HCT116 (cell line): Measurements from ENCODE around the gene TAF1B. TPM values are rescaled to one million over a fixed set of nuclear protein-coding genes. Genes with fewer than 3 reads are reported as not detected.

Source experiments
- ATAC-seq: fragments of 200-7000 bp; cut with Tn5 transposase; 2 replicates; pipeline ENCODE4 v1.9.1; 2020; ENCODE audit warnings: mild to moderate bottlenecking, moderate library complexity
- BruUV-seq: library from RNA; stranded (reverse); fragments of 400-500 nt; replicated peaks from 2 replicates; lab custom pipeline; 2021; lab: Mats Ljungman, UMichigan
- CTCF ChIA-PET: fragments of 300-600 bp; sonication (Branson Sonifier 250); formaldehyde crosslinking; loops from one replicate; lab custom pipeline; 2021; ENCODE audit warnings: antibody characterized with exemption; lab: Charles Lee
- POLR2A ChIA-PET: fragments of 300-600, 350-600 bp; sonication (Branson Sonifier 250); formaldehyde crosslinking; loops from one replicate; lab custom pipeline; 2021; ENCODE audit warnings: antibody characterized with exemption; lab: Charles Lee
- RAD21 ChIA-PET, 2 experiments: fragments of 300-600 bp; sonication (Branson Sonifier 250); formaldehyde crosslinking; loops; one replicate each; lab custom pipeline; 2023; ENCODE audit warnings: low total read pairs in 2 of 2; ENCODE audit not compliant: uncharacterized antibody in 2 of 2, unreplicated experiment in 2 of 2, low non-redundant PET in 1 of 2; lab: Charles Lee
- DNase-seq: peaks from one replicate; pipeline ENCODE4 v3.0.0-alpha.2; 2010; ENCODE audit warnings: low read depth, low spot score
- H2AFZ ChIP-seq: fragments of 200-600 bp; shearing (Covaris generic), sonication (generic); 2 replicates; pipeline ENCODE4 v1.6.1; 2017; ENCODE audit warnings: low read depth, mixed run types, mixed read lengths, antibody characterized with exemption, low read length; ENCODE audit not compliant: poor library complexity, severe bottlenecking
- H3K27ac ChIP-seq: 2 replicates; pipeline ENCODE4 v1.5.1; 2012; ENCODE audit warnings: low read depth, low read length
- H3K27me3 ChIP-seq: fragments of 200-600 bp; sonication (generic); 2 replicates; pipeline ENCODE4 v1.6.1; 2016; ENCODE audit warnings: mixed run types, low read length, mixed read lengths; ENCODE audit not compliant: insufficient read depth
- H3K36me3 ChIP-seq, 2 experiments: fragments of 200-500 bp in 1 of 2; fragments of 200-600 bp in 1 of 2; sonication (Bioruptor generic) in 1 of 2; sonication (generic) in 1 of 2; 2 replicates each; pipeline versions ENCODE4 v1.5.1 to v1.6.1; 2014 to 2016; ENCODE audit warnings: low read length in 2 of 2, inconsistent platforms in 1 of 2, mixed read lengths in 1 of 2, mixed run types in 1 of 2; ENCODE audit not compliant: insufficient read depth in 2 of 2, control insufficient read depth in 1 of 2
- H3K4me1 ChIP-seq, 2 experiments: fragments of 200-600 bp in 1 of 2; sonication (generic) in 1 of 2; 2 replicates each; pipeline versions ENCODE4 v1.5.1 to v1.6.1; 2012 to 2017; ENCODE audit warnings: low read length in 2 of 2, inconsistent platforms in 1 of 2, mild to moderate bottlenecking in 1 of 2, mixed read lengths in 1 of 2, mixed run types in 1 of 2, moderate library complexity in 1 of 2; ENCODE audit not compliant: insufficient read depth in 2 of 2, control insufficient read depth in 1 of 2
- H3K4me2 ChIP-seq: fragments of 200-600 bp; sonication (generic); 2 replicates; pipeline ENCODE4 v1.6.1; 2017; ENCODE audit warnings: mixed run types, low read length, mixed read lengths
- H3K4me3 ChIP-seq, 2 experiments: fragments of 200-600 bp in 1 of 2; sonication (generic) in 1 of 2; replicated peaks in 1 of 2; 2 replicates each; pipeline ENCODE4 v1.5.1; 2011 to 2016; ENCODE audit warnings: low read length in 2 of 2, control low read depth in 1 of 2, low read depth in 1 of 2, mild to moderate bottlenecking in 1 of 2, mixed read lengths in 1 of 2, mixed run types in 1 of 2
- H3K79me2 ChIP-seq: fragments of 200-600 bp; sonication (generic); 2 replicates; pipeline ENCODE4 v1.6.1; 2017; ENCODE audit warnings: mild to moderate bottlenecking, mixed run types, low read length, moderate library complexity, mixed read lengths; ENCODE audit not compliant: insufficient read depth
- H3K9ac ChIP-seq: fragments of 200-600 bp; sonication (generic); 2 replicates; pipeline ENCODE4 v1.6.1; 2016; ENCODE audit warnings: low read length, mixed read lengths
- H3K9me2 ChIP-seq: fragments of 200-600 bp; sonication (generic), shearing (Covaris generic); 2 replicates; pipeline ENCODE4 v1.6.1; 2017; ENCODE audit warnings: mixed run types, mild to moderate bottlenecking, moderate library complexity; ENCODE audit not compliant: insufficient read depth
- H3K9me3 ChIP-seq, 2 experiments: fragments of 200-500 bp in 1 of 2; fragments of 200-600 bp in 1 of 2; sonication (Bioruptor generic) in 1 of 2; sonication (generic) in 1 of 2; 2 replicates each; pipeline ENCODE4 v1.6.1; 2014 to 2017; ENCODE audit warnings: low read length in 2 of 2, mixed read lengths in 2 of 2, inconsistent platforms in 1 of 2, low read depth in 1 of 2, mild to moderate bottlenecking in 1 of 2, mixed run types in 1 of 2, moderate library complexity in 1 of 2; ENCODE audit not compliant: control insufficient read depth in 1 of 2, insufficient read depth in 1 of 2
- H4K20me1 ChIP-seq: fragments of 200-600 bp; sonication (generic), shearing (Covaris generic); 2 replicates; pipeline ENCODE4 v1.6.1; 2017; ENCODE audit warnings: mixed run types, mild to moderate bottlenecking, moderate library complexity; ENCODE audit not compliant: insufficient read depth
- ATF3 ChIP-seq: IDR thresholded peaks from 2 replicates; pipeline ENCODE4 v1.6.1; 2012
- ELF1 ChIP-seq: IDR thresholded peaks from 2 replicates; pipeline ENCODE4 v1.6.1; 2012; ENCODE audit warnings: low read depth, borderline replicate concordance
- EZH2phosphoT487 ChIP-seq: fragments of 200-600 bp; IDR thresholded peaks from 2 replicates; pipeline ENCODE4 v1.6.1; 2018; ENCODE audit warnings: antibody characterized with exemption, borderline replicate concordance
- FOSL1 ChIP-seq: IDR thresholded peaks from 2 replicates; pipeline ENCODE4 v1.6.1; 2012; ENCODE audit warnings: low read depth
- POLR2A ChIP-seq: IDR thresholded peaks from 2 replicates; pipeline ENCODE4 v1.7.0; 2011; ENCODE audit warnings: borderline replicate concordance; ENCODE audit not compliant: insufficient read depth, insufficient read length; ENCODE audit errors: extremely low read depth
- POLR2AphosphoS5 ChIP-seq: IDR thresholded peaks from 2 replicates; pipeline ENCODE4 v1.6.1; 2011; ENCODE audit warnings: mild to moderate bottlenecking, low read depth, low read length, moderate library complexity
- RAD21 ChIP-seq: IDR thresholded peaks from 2 replicates; pipeline ENCODE4 v1.6.1; 2012; ENCODE audit warnings: low read depth, mild to moderate bottlenecking
- ZNF274 ChIP-seq: fragments of 200-500 bp; sonication (Bioruptor generic); IDR thresholded peaks from 2 replicates; pipeline ENCODE4 v1.6.1; 2014; ENCODE audit warnings: mild to moderate bottlenecking, low read depth, low read length, inconsistent platforms
- intact Hi-C: fragments of 100-400 bp; cut with micrococcal nuclease; formaldehyde crosslinking; loops from 2 replicates; pipeline ENCODE4 v1.10.0; 2022
- total RNA-seq: library from RNA; stranded (reverse); gene quantifications from one replicate; pipeline ENCODE4 v1.2.1, GENCODE V29; 2021; ENCODE audit not compliant: unreplicated experiment
- TF ChIP-seq, protein P1 (sequence below): IDR thresholded peaks from 2 replicates; pipeline ENCODE4 v1.6.1; 2011; ENCODE audit warnings: mild to moderate bottlenecking, low read length, moderate library complexity; ENCODE audit not compliant: insufficient replicate concordance; ENCODE audit errors: extremely low read depth

The TAF1B gene
- total RNA-seq, 1 experiment from 2014 or later, result 27.9 TPM

DNA sequence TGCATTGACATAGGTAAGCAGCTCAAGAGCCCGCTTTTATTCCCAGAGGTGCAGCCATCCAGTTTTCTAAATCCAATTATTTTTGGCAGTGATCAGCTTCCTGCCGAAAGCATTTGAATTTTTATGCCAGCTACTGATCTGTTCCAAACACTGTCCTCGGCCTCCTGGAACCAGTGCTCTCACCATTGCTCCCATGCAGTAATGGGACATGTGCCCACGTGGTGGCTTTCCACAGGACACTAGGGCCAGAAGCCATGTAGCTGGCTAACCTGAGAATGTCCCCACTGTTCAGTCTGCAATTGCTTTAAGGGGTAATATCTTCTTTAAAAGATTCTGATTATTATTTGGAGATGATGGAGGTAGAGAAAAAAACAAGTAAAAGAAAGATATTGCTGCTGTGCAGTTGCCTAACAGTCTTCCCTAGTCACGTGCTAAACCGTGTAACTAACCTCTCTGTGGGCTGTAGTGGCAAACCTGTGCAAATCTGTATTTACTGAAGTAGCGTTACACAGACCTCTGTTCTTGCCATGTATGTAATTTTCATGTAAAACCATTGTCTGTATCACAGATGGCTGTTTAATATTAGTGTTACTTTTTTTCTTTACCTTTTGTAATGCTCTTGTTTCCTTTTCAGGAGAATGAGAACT is 121.2 kb downstream of the TAF1B start (continued):
- TF ChIP-seq, protein P1, sequence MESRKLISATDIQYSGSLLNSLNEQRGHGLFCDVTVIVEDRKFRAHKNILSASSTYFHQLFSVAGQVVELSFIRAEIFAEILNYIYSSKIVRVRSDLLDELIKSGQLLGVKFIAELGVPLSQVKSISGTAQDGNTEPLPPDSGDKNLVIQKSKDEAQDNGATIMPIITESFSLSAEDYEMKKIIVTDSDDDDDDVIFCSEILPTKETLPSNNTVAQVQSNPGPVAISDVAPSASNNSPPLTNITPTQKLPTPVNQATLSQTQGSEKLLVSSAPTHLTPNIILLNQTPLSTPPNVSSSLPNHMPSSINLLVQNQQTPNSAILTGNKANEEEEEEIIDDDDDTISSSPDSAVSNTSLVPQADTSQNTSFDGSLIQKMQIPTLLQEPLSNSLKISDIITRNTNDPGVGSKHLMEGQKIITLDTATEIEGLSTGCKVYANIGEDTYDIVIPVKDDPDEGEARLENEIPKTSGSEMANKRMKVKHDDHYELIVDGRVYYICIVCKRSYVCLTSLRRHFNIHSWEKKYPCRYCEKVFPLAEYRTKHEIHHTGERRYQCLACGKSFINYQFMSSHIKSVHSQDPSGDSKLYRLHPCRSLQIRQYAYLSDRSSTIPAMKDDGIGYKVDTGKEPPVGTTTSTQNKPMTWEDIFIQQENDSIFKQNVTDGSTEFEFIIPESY, result no peak
- TF ChIP-seq ATF3, result no peak
- TF ChIP-seq ZNF274, result no peak
- no peak for TF ChIP-seq ELF1
- no peak for TF ChIP-seq FOSL1
- no peak for TF ChIP-seq POLR2AphosphoS5
- TF ChIP-seq RAD21, result no peak
- TF ChIP-seq, all 23 proteins: peak for 0

DNA sequence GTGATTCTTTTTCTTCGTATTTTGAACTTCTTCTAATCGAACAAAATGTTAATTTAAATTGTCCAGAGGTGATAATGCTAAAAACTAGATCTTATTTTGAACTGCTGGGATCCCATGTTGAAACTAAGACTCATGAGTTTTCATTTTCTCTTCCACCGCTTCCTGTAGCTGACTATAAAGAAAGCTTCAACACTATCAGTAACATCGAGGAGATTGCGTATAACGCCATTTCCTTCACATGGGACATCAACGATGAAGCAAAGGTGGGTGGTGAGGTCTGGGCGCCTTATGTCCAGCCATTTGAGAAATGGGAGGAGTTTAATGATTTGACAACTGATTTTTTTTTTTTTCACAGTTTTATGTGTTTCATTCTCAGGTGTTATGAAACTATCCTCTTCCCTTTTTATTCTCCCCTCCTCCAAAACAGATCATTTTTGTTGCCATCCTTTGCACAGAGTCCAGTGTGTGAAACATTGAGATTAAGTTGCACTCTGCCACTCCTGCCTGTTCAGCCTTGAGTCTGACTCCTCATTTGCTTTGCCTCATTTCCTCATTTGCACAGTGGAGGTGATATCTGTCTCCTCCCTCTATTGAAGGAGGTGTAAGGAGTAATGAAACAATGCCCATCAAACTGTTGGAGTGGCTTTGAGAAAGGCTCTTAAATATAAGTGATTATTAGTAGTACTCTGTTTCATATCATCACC is 122.0 kb downstream of the TAF1B start:
- no peaks in the 10 kb centered on the region for H4K20me1 ChIP-seq
- TF ChIP-seq ELF1, result no peak
- TF ChIP-seq POLR2A, result no peak
- TF ChIP-seq EZH2phosphoT487, result no peak
- peaks cover 0 to 7% of the 10 kb centered on the region in 2 experiments; a peak in 2 of 4 replicates for H3K36me3 ChIP-seq
- no TSS peak for BruUV-seq
- RAD21 ChIA-PET, result no interaction called here
- intact Hi-C loops, result no loop called here
- no peak overlapping the region for H2AFZ ChIP-seq
- ATAC-seq (no peak), DNase-seq (no peak)
- H3K9me2 ChIP-seq, result no peaks in the 10 kb centered on the region
- POLR2A ChIA-PET, result no interaction called here
- no peaks in the 10 kb centered on the region for H3K27me3 ChIP-seq
- no peaks in the 10 kb centered on the region for H3K9me3 ChIP-seq
- no peaks in the 10 kb centered on the region for H3K4me1 ChIP-seq
- no peak overlapping the region for H3K9ac ChIP-seq
- CTCF ChIA-PET, result no interaction called here
- no peaks in the 10 kb centered on the region for H3K79me2 ChIP-seq
- no peak overlapping the region for H3K27ac ChIP-seq
- H3K4me2 ChIP-seq, result no peak overlapping the region
- no peak overlapping the region for H3K4me3 ChIP-seq
